ENCODE data around the gene OFD1. TPM values are rescaled to one million over a fixed set of nuclear protein-coding genes. Genes with fewer than 3 reads are reported as not detected.
"Not testable (repeated sequence)": the region's sequence is repeated elsewhere in the genome, so short reads cannot be mapped to it uniquely, and the experiment has no call there.

The OFD1 gene
- total RNA-seq, 1 donor from 2014 or later, result 49.1 TPM

DNA sequence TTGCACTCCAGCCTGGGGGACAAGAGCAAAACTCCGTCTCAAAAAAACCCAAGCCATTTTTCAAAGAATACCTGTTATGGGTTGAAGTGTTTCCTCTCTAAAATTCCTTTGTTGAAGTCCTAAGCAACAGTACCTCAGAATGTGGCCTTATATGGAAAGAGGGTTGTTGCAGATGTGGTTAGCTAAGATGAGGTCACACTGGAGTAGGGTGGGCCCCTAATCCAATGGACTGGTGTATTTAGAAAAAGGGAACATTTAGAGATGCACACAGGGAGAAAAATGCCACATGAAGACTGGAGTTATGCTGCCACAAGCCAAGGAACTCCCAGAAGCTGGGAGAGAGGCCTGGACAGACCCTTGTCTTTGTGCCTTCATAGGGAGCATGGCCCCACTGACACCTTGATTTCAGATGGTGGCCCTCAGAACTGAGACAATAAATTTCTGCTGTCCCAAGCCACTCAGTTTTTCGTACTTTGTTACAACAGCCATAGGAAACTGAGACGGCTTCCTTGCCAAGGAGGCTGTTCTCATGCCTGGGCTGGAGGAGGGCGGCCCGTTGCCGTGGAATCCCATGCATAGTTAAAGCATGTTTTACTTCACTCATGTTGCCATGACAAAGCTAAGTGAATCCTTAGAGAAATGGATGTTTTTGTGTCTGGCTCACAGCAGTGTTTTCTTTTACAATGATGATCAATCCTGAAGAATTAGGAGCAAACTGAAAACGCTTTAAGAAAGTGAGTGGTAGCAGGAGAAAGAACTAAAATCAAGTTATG, 16.7 kb upstream of the OFD1 start:
- Histone ChIP-seq H3K36me3 (peaks cover 0 to 8% of the 10 kb centered on the region in 2 donors), H3K9me3 (no peaks in the 10 kb centered on the region), H3K4me1 (peaks cover 19% of the 10 kb centered on the region), H3K27me3 (no peaks in the 10 kb centered on the region), H3K4me3 (no peak overlapping the region), H3K27ac (peak overlapping the region; percentile 31)
- no peak for DNase-seq (ENCODE audit: extremely low spot score in 2 of 2)
- TF ChIP-seq, protein P1, sequence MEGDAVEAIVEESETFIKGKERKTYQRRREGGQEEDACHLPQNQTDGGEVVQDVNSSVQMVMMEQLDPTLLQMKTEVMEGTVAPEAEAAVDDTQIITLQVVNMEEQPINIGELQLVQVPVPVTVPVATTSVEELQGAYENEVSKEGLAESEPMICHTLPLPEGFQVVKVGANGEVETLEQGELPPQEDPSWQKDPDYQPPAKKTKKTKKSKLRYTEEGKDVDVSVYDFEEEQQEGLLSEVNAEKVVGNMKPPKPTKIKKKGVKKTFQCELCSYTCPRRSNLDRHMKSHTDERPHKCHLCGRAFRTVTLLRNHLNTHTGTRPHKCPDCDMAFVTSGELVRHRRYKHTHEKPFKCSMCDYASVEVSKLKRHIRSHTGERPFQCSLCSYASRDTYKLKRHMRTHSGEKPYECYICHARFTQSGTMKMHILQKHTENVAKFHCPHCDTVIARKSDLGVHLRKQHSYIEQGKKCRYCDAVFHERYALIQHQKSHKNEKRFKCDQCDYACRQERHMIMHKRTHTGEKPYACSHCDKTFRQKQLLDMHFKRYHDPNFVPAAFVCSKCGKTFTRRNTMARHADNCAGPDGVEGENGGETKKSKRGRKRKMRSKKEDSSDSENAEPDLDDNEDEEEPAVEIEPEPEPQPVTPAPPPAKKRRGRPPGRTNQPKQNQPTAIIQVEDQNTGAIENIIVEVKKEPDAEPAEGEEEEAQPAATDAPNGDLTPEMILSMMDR (IDR thresholded peaks at IDR 0.05), result no peak
- no peak for TF ChIP-seq POLR2A (IDR thresholded peaks at IDR 0.05)
- TF ChIP-seq POLR2AphosphoS5 (IDR thresholded peaks at IDR 0.05; ENCODE audit: insufficient read depth in 1 of 2, low read depth in 1 of 2), result no peak
- intact Hi-C loops (cut with DNase I), result no loop called here

DNA sequence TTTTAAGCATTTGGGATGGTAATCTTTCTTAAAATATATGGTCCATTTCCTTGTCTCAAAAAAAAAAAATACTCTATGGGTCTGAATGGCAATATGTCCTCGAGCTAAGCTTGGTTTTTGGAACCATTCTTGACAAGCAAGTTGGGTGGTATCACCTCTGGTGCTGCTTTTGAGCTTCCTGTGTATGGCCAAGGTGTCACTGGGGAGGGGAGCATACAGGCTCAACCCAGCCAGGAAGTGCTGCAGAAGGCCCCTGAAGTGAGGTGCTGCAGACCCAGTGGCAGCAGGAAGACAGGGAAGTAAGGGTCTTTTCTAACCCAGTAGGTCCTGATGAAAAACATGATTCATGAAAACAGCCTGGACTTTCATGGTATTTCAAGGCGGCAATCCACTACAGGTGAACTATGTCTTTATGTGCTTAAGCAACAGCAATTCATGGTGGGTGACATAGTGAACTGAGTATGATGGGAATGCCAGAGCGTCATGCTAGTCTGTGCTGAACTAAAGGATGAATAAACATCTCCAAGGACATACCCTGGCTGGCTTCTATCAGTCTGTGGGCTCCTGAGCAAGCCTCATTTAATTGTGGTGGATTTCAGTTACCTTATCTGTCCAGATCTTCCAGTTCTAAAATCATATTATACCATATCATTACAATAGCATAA, 15.2 kb upstream of the OFD1 start:
- no peak for DNase-seq (ENCODE audit: extremely low spot score in 2 of 2)
- Histone ChIP-seq H3K4me3 (no peak overlapping the region), H3K27me3 (no peaks in the 10 kb centered on the region), H3K36me3 (peaks cover 0 to 4% of the 10 kb centered on the region in 2 donors), H3K9me3 (no peaks in the 10 kb centered on the region), H3K4me1 (peaks cover 19% of the 10 kb centered on the region), H3K27ac (peak overlapping the region; percentile 31)
- TF ChIP-seq, protein P1 (IDR thresholded peaks at IDR 0.05), result no peak
- no peak for TF ChIP-seq POLR2A (IDR thresholded peaks at IDR 0.05)
- TF ChIP-seq POLR2AphosphoS5 (IDR thresholded peaks at IDR 0.05; ENCODE audit: insufficient read depth in 1 of 2, low read depth in 1 of 2), result no peak
- intact Hi-C loops (cut with DNase I), result no loop called here

DNA sequence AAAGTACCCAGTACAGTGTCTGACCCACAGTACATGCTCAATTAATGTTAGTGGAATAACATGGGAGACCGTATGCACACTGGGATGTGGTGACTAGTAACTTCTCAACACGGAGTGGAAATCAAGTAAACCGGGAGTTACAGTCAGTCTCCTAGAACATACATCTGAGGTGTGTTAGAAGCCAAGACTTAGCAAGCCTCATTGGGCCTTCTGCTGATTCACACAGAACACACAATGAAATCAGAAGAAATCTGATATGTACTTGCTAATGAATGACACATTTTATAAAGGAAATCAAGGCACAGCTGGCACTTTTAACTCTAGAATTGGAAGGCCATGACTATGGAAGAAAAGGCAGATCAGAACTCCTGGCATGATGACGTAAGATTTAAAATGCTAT, 13.2 kb upstream of the OFD1 start:
- TF ChIP-seq, protein P1 (IDR thresholded peaks at IDR 0.05), result no peak
- no peak for TF ChIP-seq POLR2AphosphoS5 (IDR thresholded peaks at IDR 0.05; ENCODE audit: insufficient read depth in 1 of 2, low read depth in 1 of 2)
- no peak for TF ChIP-seq POLR2A (IDR thresholded peaks at IDR 0.05)
- intact Hi-C loops (cut with DNase I), result no loop called here
- H3K27me3 ChIP-seq, result no peaks in the 10 kb centered on the region
- H3K36me3 ChIP-seq, result peaks cover 0 to 4% of the 10 kb centered on the region in 2 donors
- DNase-seq (ENCODE audit: extremely low spot score in 2 of 2), result no peak
- peak overlapping the region; percentile 59 for H3K27ac ChIP-seq
- H3K4me3 ChIP-seq, result no peak overlapping the region
- no peaks in the 10 kb centered on the region for H3K9me3 ChIP-seq
- peaks cover 19% of the 10 kb centered on the region for H3K4me1 ChIP-seq

DNA sequence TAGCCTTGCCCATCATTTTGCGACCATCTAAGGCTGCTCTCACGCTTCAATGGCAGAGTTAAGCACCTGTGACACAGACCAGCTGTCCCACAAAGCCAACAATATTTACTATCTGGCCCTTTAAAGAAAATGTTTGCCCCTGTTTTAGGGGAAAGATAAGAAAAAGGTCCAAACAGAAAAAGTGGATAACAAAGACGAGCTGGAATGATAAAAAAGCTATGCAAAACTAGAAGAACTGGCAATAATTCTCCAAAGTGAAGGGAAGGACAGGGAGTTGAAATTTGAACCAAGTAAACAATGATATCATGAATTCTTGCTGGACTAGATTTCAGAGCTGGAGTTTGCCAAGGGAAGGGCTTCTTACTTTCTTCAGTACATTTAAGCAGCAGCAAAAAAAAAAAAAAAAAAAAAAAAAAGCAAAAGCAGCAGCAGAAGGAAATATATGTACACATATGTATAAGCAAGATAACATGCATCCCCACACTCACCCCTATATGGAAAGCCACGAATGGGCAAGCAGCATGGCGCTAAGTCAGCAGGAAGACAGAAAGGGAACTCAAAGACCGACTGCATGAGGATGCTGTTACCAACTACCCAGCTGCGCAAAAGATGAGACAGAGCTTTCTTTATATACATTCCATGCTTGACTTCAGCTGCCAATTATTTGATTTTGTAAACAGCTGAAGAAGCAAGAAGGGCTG, 12.6 kb upstream of the OFD1 start:
- H3K27me3 ChIP-seq, result no peaks in the 10 kb centered on the region
- no peak for TF ChIP-seq POLR2AphosphoS5 (IDR thresholded peaks at IDR 0.05; ENCODE audit: insufficient read depth in 1 of 2, low read depth in 1 of 2)
- no peak for TF ChIP-seq POLR2A (IDR thresholded peaks at IDR 0.05)
- TF ChIP-seq, protein P1 (IDR thresholded peaks at IDR 0.05), result no peak
- peaks cover 18% of the 10 kb centered on the region for H3K4me1 ChIP-seq
- peaks cover 0 to 4% of the 10 kb centered on the region in 2 donors for H3K36me3 ChIP-seq
- peak overlapping the region; percentile 59 for H3K27ac ChIP-seq
- intact Hi-C loops (cut with DNase I), result no loop called here
- H3K4me3 ChIP-seq, result no peak overlapping the region
- no peak for DNase-seq (ENCODE audit: extremely low spot score in 2 of 2)
- H3K9me3 ChIP-seq, result no peaks in the 10 kb centered on the region

DNA sequence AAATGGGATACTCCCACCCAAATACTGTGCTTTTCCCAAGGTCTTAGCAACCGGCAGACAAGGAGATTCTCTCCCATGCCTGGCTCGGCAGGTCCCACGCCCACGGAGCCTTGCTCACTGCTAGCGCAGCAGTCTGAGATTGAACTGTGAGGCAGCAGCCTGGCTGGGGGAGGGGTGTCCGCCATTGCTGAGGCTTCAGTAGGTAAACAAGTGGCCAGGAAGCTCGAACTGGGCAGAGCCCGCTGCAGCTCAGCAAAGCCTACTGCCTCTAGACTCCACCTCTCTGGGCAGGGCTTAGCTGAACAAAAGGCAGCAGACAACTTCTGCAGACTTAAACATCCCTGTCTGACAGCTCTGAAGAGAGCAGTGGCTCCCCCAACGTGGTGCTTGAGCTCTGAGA, 9.7 kb upstream of the OFD1 start:
- H3K27me3 ChIP-seq; DNase-seq (ENCODE audit: extremely low spot score in 2 of 2); H3K9me3 ChIP-seq; H3K4me3 ChIP-seq; H3K36me3 ChIP-seq; intact Hi-C loops (cut with DNase I); H3K27ac ChIP-seq; H3K4me1 ChIP-seq: not testable (repeated sequence)

DNA sequence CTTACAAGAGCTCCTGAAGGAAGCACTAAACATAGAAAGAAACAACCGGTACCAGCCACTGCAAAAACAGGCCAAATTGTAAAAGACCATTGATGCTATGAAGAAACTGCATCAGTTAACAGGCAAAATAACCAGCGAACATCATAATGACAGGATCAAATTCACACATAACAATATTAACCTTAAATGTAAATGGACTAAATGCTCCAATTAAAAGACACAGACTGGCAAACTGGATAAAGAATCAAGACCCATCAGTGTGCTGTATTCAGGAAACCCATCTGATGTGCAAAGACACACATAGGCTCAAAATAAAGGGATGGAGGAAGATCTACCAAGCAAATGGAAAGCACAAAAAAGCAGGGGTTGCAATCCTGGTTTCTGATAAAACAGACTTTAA, 8.0 kb upstream of the OFD1 start:
- intact Hi-C loops (cut with DNase I); H3K27ac ChIP-seq: not testable (repeated sequence)

DNA sequence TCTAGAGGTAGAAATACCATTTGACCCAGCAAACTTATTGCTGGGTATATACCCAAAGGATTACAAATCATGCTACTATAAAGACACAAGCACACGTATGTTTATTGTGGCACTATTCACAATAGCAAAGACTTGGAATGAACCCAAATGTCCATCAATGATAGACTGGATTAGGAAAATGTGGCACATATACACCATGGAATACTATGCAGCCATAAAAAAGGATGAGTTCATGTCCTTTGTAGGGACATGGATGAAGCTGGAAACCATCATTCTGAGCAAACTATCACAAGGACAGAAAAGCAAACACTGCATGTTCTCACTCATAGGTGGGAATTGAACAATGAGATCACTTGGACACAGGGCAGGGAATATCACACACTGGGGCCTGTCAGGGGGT, 4.0 kb upstream of the OFD1 start:
- intact Hi-C loops (cut with DNase I); H3K4me3 ChIP-seq; H3K27ac ChIP-seq; H3K36me3 ChIP-seq; H3K4me1 ChIP-seq; H3K27me3 ChIP-seq; DNase-seq (ENCODE audit: extremely low spot score in 2 of 2); H3K9me3 ChIP-seq: not testable (repeated sequence)

More for the DNA sequence above, 8.0 kb upstream of the OFD1 start:
- not testable (repeated sequence) for H3K36me3 ChIP-seq; DNase-seq (ENCODE audit: extremely low spot score in 2 of 2); H3K9me3 ChIP-seq; H3K27me3 ChIP-seq; H3K4me3 ChIP-seq; H3K4me1 ChIP-seq

All from vagina (tissue), 2 donors.